Measurements from ENCODE around the gene GDPD5. TPM values are rescaled to one million over a fixed set of nuclear protein-coding genes. Genes with fewer than 3 reads are reported as not detected.

GDPD5 gene
- 36.6 TPM for total RNA-seq

DNA sequence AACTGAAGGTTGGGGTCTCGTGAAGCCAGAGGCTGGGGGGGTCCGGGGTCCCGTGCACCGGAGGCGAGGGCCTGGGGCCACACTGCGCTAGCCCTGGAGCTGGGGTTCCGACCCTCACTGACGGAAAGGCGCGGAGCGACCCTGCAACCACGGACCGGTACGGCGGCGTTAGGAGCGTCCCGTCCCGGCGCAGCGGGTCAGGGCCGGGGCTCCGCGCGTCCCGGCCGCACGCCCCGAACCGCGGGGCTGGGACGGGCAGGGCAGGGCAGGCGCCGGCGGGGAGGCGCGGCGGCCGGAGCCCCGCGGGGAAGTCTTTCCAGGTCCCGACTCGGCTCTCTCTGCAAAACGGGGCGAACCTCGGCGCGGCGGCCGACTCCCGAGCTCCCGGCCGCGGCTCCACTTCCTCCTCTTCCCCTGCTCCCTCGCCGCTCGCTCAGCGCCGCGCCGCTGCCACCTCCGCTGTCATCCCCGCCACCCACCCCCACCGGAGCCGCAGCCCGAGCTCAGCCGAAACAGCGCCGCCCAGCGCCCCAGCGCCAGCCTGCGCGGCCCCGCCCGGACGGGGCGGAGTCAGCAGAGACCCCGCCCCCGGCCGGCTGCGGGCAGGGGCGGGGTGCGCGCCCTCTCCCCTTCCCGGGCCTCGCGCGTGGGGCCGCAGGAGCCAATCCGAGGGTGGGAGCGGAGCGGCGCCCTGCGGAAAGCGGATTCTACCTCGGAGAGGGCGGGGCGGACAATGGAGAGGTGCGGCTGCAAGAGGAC lies at the start of gene GDPD5:
Gene GDPD5, minus strand, starts transcription at position 509 of the 759 bp plus-strand sequence. CDS start 48,206 bp downstream, outside the sequence.
- peaks cover 31% of the 10 kb centered on the region for H3K4me1 ChIP-seq
- no peak for TF ChIP-seq POLR2A (IDR thresholded peaks at IDR 0.05)
- peak in 1 of 3 experiments; percentile 51 for TF ChIP-seq CTCF (IDR thresholded peaks at IDR 0.05)
- no peak for TF ChIP-seq POLR2AphosphoS5 (IDR thresholded peaks at IDR 0.05; ENCODE audit: insufficient read depth in 1 of 2, low read depth in 1 of 2)
- no peaks in the 10 kb centered on the region for H3K9me3 ChIP-seq
- H3K4me3 ChIP-seq: peak within 1 kb of the TSS; percentile 61 to 81
- intact Hi-C loops (cut with DNase I): loop anchor here (10.0 kb wide), 1 partner anchor 241 kb away; no protein-coding TSS in a partner anchor
- H3K27me3 ChIP-seq: no peaks in the 10 kb centered on the region
- DNase-seq (ENCODE audit: extremely low spot score in 2 of 2): no peak
- no peaks in the 10 kb centered on the region for H3K36me3 ChIP-seq
- H3K27ac ChIP-seq: peak within 1 kb of the TSS; percentile 74

DNA sequence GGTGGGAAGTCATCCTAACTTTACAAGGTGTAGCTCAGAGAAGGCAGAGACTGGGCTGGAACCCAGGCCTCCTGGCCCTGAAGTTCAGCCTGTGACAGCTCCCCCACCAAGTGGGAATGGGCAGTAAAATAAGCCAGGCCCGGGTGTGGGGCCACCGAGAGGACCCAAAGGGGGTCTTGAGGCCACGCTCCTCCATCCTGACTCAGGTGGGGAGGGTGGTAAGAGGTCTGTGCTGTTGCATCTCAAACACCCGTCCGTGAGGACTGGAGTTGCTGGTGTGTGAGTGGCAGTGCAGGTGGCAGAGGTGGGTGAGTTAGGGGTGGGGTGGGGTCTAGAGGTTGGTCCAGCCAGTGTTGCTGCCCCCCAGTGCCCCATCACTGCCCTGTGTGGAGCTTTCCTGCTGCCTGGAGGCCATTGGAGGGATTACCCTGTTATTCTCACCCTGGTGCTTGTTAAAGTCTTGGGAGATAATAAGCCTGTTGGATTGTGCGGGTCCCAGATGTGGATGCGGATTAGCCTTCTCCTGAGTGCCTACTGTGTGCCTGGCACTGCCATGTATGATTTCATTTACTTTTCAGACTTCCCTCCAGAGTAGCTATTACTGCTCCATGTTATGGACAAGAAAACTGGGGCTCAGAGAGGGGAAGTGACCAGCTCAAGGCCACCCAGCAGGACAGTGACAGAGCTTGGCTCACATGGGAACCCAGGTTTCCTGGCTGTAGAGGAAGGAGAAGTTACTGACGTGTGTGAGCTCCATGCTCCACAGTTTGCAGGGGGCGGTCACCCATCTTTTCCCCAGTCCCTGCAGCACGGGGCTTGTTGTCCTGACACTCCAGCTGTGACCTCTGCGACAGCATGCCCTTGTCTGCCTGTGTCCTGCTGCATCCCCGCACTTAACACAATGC lies 49.2 kb upstream of the GDPD5 start:
- intact Hi-C loops (cut with DNase I): no loop called here
- Histone ChIP-seq H3K36me3 (peaks cover 0 to 34% of the 10 kb centered on the region in 2 donors), H3K27ac (peak overlapping the region; percentile 59), H3K9me3 (no peaks in the 10 kb centered on the region), H3K4me1 (peaks cover 31% of the 10 kb centered on the region), H3K4me3 (no peak overlapping the region), H3K27me3 (no peaks in the 10 kb centered on the region)
- DNase-seq (ENCODE audit: extremely low spot score in 2 of 2): no peak
- TF ChIP-seq CTCF (IDR thresholded peaks at IDR 0.05) (no peak), POLR2A (IDR thresholded peaks at IDR 0.05) (no peak), POLR2AphosphoS5 (IDR thresholded peaks at IDR 0.05; ENCODE audit: insufficient read depth in 1 of 2, low read depth in 1 of 2) (no peak)

GRCh38 chr11:75572744-75573143 lies 47.0 kb upstream of the GDPD5 start:
- H3K36me3 ChIP-seq: peaks cover 0 to 56% of the 10 kb centered on the region in 2 donors
- no peak overlapping the region for H3K27ac ChIP-seq
- no peaks in the 10 kb centered on the region for H3K9me3 ChIP-seq
- intact Hi-C loops (cut with DNase I): no loop called here
- no peak overlapping the region for H3K4me3 ChIP-seq
- TF ChIP-seq CTCF (IDR thresholded peaks at IDR 0.05): no peak
- TF ChIP-seq POLR2A (IDR thresholded peaks at IDR 0.05): no peak
- no peak for TF ChIP-seq POLR2AphosphoS5 (IDR thresholded peaks at IDR 0.05; ENCODE audit: insufficient read depth in 1 of 2, low read depth in 1 of 2)
- no peaks in the 10 kb centered on the region for H3K27me3 ChIP-seq
- peaks cover 53% of the 10 kb centered on the region for H3K4me1 ChIP-seq
- DNase-seq (ENCODE audit: extremely low spot score in 2 of 2): no peak

GRCh38 chr11:75571625-75572024 lies 45.9 kb upstream of the GDPD5 start:
- no peak for TF ChIP-seq POLR2A (IDR thresholded peaks at IDR 0.05)
- Histone ChIP-seq H3K4me3 (no peak overlapping the region), H3K4me1 (peaks cover 55% of the 10 kb centered on the region), H3K36me3 (peaks cover 0 to 67% of the 10 kb centered on the region in 2 donors), H3K27me3 (no peaks in the 10 kb centered on the region), H3K27ac (no peak overlapping the region), H3K9me3 (no peaks in the 10 kb centered on the region)
- DNase-seq (ENCODE audit: extremely low spot score in 2 of 2): no peak
- intact Hi-C loops (cut with DNase I): no loop called here

GRCh38 chr11:75570559-75571139 lies 44.9 kb upstream of the GDPD5 start:
- H3K27ac ChIP-seq: no peak overlapping the region
- TF ChIP-seq POLR2A (IDR thresholded peaks at IDR 0.05) (no peak), CTCF (IDR thresholded peaks at IDR 0.05) (no peak), POLR2AphosphoS5 (IDR thresholded peaks at IDR 0.05; ENCODE audit: insufficient read depth in 1 of 2, low read depth in 1 of 2) (no peak)
- H3K27me3 ChIP-seq: no peaks in the 10 kb centered on the region
- peaks cover 55% of the 10 kb centered on the region for H3K4me1 ChIP-seq
- no peaks in the 10 kb centered on the region for H3K9me3 ChIP-seq
- intact Hi-C loops (cut with DNase I): no loop called here
- H3K4me3 ChIP-seq: no peak overlapping the region
- H3K36me3 ChIP-seq: peaks cover 0 to 76% of the 10 kb centered on the region in 2 donors
- DNase-seq (ENCODE audit: extremely low spot score in 2 of 2): no peak

Data from vagina (tissue), 2 donors.